PC-3 (cell line): Measurements from ENCODE around the gene TLE5. TPM values are rescaled to one million over a fixed set of nuclear protein-coding genes. Genes with fewer than 3 reads are reported as not detected.

Experiments
- ATAC-seq: fragments of 200-7000 bp; cut with Tn5 transposase; 2 replicates; pipeline ENCODE4 v1.9.1; 2020; ENCODE audit warnings: mild to moderate bottlenecking, moderate library complexity
- BruUV-seq: library from RNA; stranded (reverse); fragments of 400-500 nt; replicated peaks from 2 replicates; lab custom pipeline; 2021; lab: Mats Ljungman, UMichigan
- CTCF ChIA-PET: fragments of 300-600 bp; sonication (Branson Sonifier 250); formaldehyde crosslinking; loops from one replicate; lab custom pipeline; 2022; ENCODE audit warnings: antibody characterized with exemption; lab: Charles Lee
- POLR2A ChIA-PET: fragments of 300-600 bp; sonication (Branson Sonifier 250); formaldehyde crosslinking; loops from one replicate; lab custom pipeline; 2022; ENCODE audit warnings: antibody characterized with exemption; ENCODE audit not compliant: unreplicated experiment; lab: Charles Lee
- DNase-seq: peaks from one replicate; pipeline ENCODE4 v3.0.0-alpha.2; 2015
- H2AFZ ChIP-seq: fragments of 300-600 bp; sonication (generic); 2 replicates; pipeline ENCODE4 v1.6.0; 2016; ENCODE audit warnings: antibody characterized with exemption, low read length
- H3F3A ChIP-seq: fragments of 300-600 bp; sonication (generic); one replicate; pipeline ENCODE4 v1.6.0; 2017; ENCODE audit warnings: antibody characterized with exemption, low read length, control low read depth, mild to moderate bottlenecking; ENCODE audit not compliant: unreplicated experiment
- H3K27ac ChIP-seq: fragments of 300-600 bp; sonication (generic); 2 replicates; pipeline ENCODE4 v1.5.1; 2016; ENCODE audit warnings: mild to moderate bottlenecking, low read length
- H3K27me3 ChIP-seq: fragments of 300-600 bp; sonication (generic); 2 replicates; pipeline ENCODE4 v1.6.1; 2016; ENCODE audit warnings: low read length, mixed read lengths
- H3K36me3 ChIP-seq: fragments of 300-600 bp; sonication (generic); 2 replicates; pipeline ENCODE4 v1.6.1; 2016; ENCODE audit warnings: low read depth, mixed run types, low read length, mixed read lengths
- H3K4me1 ChIP-seq: fragments of 300-600 bp; sonication (generic); 2 replicates; pipeline ENCODE4 v1.5.1; 2016; ENCODE audit warnings: low read length; ENCODE audit not compliant: insufficient read depth
- H3K4me2 ChIP-seq: fragments of 300-600 bp; sonication (generic); 2 replicates; pipeline ENCODE4 v1.6.0; 2016; ENCODE audit warnings: low read length
- H3K4me3 ChIP-seq: fragments of 300-600 bp; sonication (generic); 2 replicates; pipeline ENCODE4 v1.5.1; 2016; ENCODE audit warnings: mild to moderate bottlenecking, low read length, mixed read lengths
- H3K79me2 ChIP-seq: fragments of 300-600 bp; sonication (generic); 2 replicates; pipeline ENCODE4 v1.6.1; 2017; ENCODE audit warnings: low read length, mixed read lengths
- H3K9ac ChIP-seq: fragments of 300-600 bp; sonication (generic); 2 replicates; pipeline ENCODE4 v1.6.0; 2016; ENCODE audit warnings: mild to moderate bottlenecking, low read length
- H3K9me2 ChIP-seq: fragments of 300-600 bp; sonication (generic); replicated peaks from 2 replicates; pipeline ENCODE4 v1.6.1; 2016; ENCODE audit warnings: mixed run types, low read length, mixed read lengths
- H3K9me3 ChIP-seq: fragments of 300-600 bp; sonication (generic); 2 replicates; pipeline ENCODE4 v1.6.1; 2016; ENCODE audit warnings: low read length, mixed read lengths
- H4K20me1 ChIP-seq: fragments of 300-600 bp; sonication (generic); 2 replicates; pipeline ENCODE4 v1.6.1; 2016; ENCODE audit warnings: low read length, mixed read lengths
- CTCF ChIP-seq: fragments of 300-600 bp; sonication (generic); conservative IDR thresholded peaks from 2 replicates; pipeline ENCODE4 v1.5.1; 2017; ENCODE audit warnings: antibody characterized with exemption, low read depth, mild to moderate bottlenecking, low read length
- EZH2 ChIP-seq: fragments of 300-600 bp; sonication (generic); IDR thresholded peaks from one replicate; pipeline ENCODE4 v1.6.1; 2017; ENCODE audit warnings: antibody characterized with exemption, mild to moderate bottlenecking, low read length; ENCODE audit not compliant: unreplicated experiment
- EZH2phosphoT487 ChIP-seq: fragments of 300-600 bp; sonication (generic); IDR thresholded peaks from 2 replicates; pipeline ENCODE4 v1.6.1; 2018; ENCODE audit warnings: mild to moderate bottlenecking, antibody characterized with exemption, low read length, borderline replicate concordance
- intact Hi-C: fragments of 100-400 bp; cut with micrococcal nuclease; formaldehyde crosslinking; loops from 2 replicates; pipeline ENCODE4 v1.9.0; 2023
- total RNA-seq: library from RNA; depleted of rRNA; stranded (reverse); fragments of >200 nt; gene quantifications from 2 replicates; pipeline ENCODE4 v1.2.3, GENCODE V29; 2014

The TLE5 gene
- total RNA-seq, 1 experiment from 2014 or later: 351 TPM

- BruUV-seq: no TSS peak
- peak overlapping the region; percentile 84 for H3K4me2 ChIP-seq
- no peak for ATAC-seq
These were observed 15.4 kb downstream of the TLE5 start for GRCh38 chr19:3046698-3047495.

GRCh38 chr19:3045885-3046697 is 16.2 kb downstream of the TLE5 start:
- Histone ChIP-seq H3K9ac (no peak overlapping the region), H3K4me2 (no peak overlapping the region), H3K79me2 (no peaks in the 10 kb centered on the region), H3K9me2 (no peaks in the 10 kb centered on the region), H3K27ac (no peak overlapping the region), H3K4me3 (no peak overlapping the region), H3K4me1 (no peaks in the 10 kb centered on the region), H4K20me1 (no peaks in the 10 kb centered on the region), H2AFZ (no peak overlapping the region), H3K36me3 (no peaks in the 10 kb centered on the region), H3K9me3 (no peaks in the 10 kb centered on the region), H3F3A (no peaks in the 10 kb centered on the region), H3K27me3 (no peaks in the 10 kb centered on the region)
- CTCF ChIA-PET: no interaction called here
- DNase-seq (no peak), ATAC-seq (0 out of 2 replicates have a peak, but pooled peaks have one; percentile 29)
- TF ChIP-seq EZH2 (no peak), EZH2phosphoT487 (no peak), CTCF (no peak)
- POLR2A ChIA-PET: no interaction called here
- BruUV-seq: no TSS peak
- intact Hi-C loops: no loop called here

More at GRCh38 chr19:3046698-3047495, 15.4 kb downstream of the TLE5 start:
- no peaks in the 10 kb centered on the region for H3K9me2 ChIP-seq
- TF ChIP-seq CTCF (no peak), EZH2 (no peak), EZH2phosphoT487 (no peak)
- no peaks in the 10 kb centered on the region for H4K20me1 ChIP-seq
- CTCF ChIA-PET: no interaction called here
- no peaks in the 10 kb centered on the region for H3F3A ChIP-seq
- POLR2A ChIA-PET: no interaction called here
- DNase-seq: no peak
- intact Hi-C loops: no loop called here
- H3K4me1 ChIP-seq: no peaks in the 10 kb centered on the region
- no peaks in the 10 kb centered on the region for H3K36me3 ChIP-seq
- no peak overlapping the region for H3K27ac ChIP-seq
- H2AFZ ChIP-seq: peak overlapping the region; percentile 51
- peak overlapping the region; percentile 59 for H3K4me3 ChIP-seq
- no peaks in the 10 kb centered on the region for H3K27me3 ChIP-seq
- no peaks in the 10 kb centered on the region for H3K79me2 ChIP-seq
- no peak overlapping the region for H3K9ac ChIP-seq
- H3K9me3 ChIP-seq: no peaks in the 10 kb centered on the region
